HCT116 (cell line): ENCODE measurements around the gene IQGAP2. TPM values are rescaled to one million over a fixed set of nuclear protein-coding genes. Genes with fewer than 3 reads are reported as not detected.

Source experiments
- ATAC-seq: fragments of 200-7000 bp; cut with Tn5 transposase; 2 replicates; pipeline ENCODE4 v1.9.1; 2020; ENCODE audit warnings: mild to moderate bottlenecking, moderate library complexity
- BruUV-seq: library from RNA; stranded (reverse); fragments of 400-500 nt; replicated peaks from 2 replicates; lab custom pipeline; 2021; lab: Mats Ljungman, UMichigan
- CTCF ChIA-PET: fragments of 300-600 bp; sonication (Branson Sonifier 250); formaldehyde crosslinking; loops from one replicate; lab custom pipeline; 2021; ENCODE audit warnings: antibody characterized with exemption; lab: Charles Lee
- POLR2A ChIA-PET: fragments of 300-600, 350-600 bp; sonication (Branson Sonifier 250); formaldehyde crosslinking; loops from one replicate; lab custom pipeline; 2021; ENCODE audit warnings: antibody characterized with exemption; lab: Charles Lee
- RAD21 ChIA-PET, 2 experiments: fragments of 300-600 bp; sonication (Branson Sonifier 250); formaldehyde crosslinking; loops; one replicate each; lab custom pipeline; 2023; ENCODE audit warnings: low total read pairs in 2 of 2; ENCODE audit not compliant: uncharacterized antibody in 2 of 2, unreplicated experiment in 2 of 2, low non-redundant PET in 1 of 2; lab: Charles Lee
- DNase-seq: peaks from one replicate; pipeline ENCODE4 v3.0.0-alpha.2; 2010; ENCODE audit warnings: low read depth, low spot score
- H2AFZ ChIP-seq: fragments of 200-600 bp; shearing (Covaris generic), sonication (generic); 2 replicates; pipeline ENCODE4 v1.6.1; 2017; ENCODE audit warnings: low read depth, mixed run types, mixed read lengths, antibody characterized with exemption, low read length; ENCODE audit not compliant: poor library complexity, severe bottlenecking
- H3K27ac ChIP-seq: 2 replicates; pipeline ENCODE4 v1.5.1; 2012; ENCODE audit warnings: low read depth, low read length
- H3K27me3 ChIP-seq: fragments of 200-600 bp; sonication (generic); 2 replicates; pipeline ENCODE4 v1.6.1; 2016; ENCODE audit warnings: mixed run types, low read length, mixed read lengths; ENCODE audit not compliant: insufficient read depth
- H3K36me3 ChIP-seq, 2 experiments: fragments of 200-500 bp in 1 of 2; fragments of 200-600 bp in 1 of 2; sonication (Bioruptor generic) in 1 of 2; sonication (generic) in 1 of 2; 2 replicates each; pipeline versions ENCODE4 v1.5.1 to v1.6.1; 2014 to 2016; ENCODE audit warnings: low read length in 2 of 2, inconsistent platforms in 1 of 2, mixed read lengths in 1 of 2, mixed run types in 1 of 2; ENCODE audit not compliant: insufficient read depth in 2 of 2, control insufficient read depth in 1 of 2
- H3K4me1 ChIP-seq, 2 experiments: fragments of 200-600 bp in 1 of 2; sonication (generic) in 1 of 2; 2 replicates each; pipeline versions ENCODE4 v1.5.1 to v1.6.1; 2012 to 2017; ENCODE audit warnings: low read length in 2 of 2, inconsistent platforms in 1 of 2, mild to moderate bottlenecking in 1 of 2, mixed read lengths in 1 of 2, mixed run types in 1 of 2, moderate library complexity in 1 of 2; ENCODE audit not compliant: insufficient read depth in 2 of 2, control insufficient read depth in 1 of 2
- H3K4me2 ChIP-seq: fragments of 200-600 bp; sonication (generic); 2 replicates; pipeline ENCODE4 v1.6.1; 2017; ENCODE audit warnings: mixed run types, low read length, mixed read lengths
- H3K4me3 ChIP-seq, 2 experiments: fragments of 200-600 bp in 1 of 2; sonication (generic) in 1 of 2; replicated peaks in 1 of 2; 2 replicates each; pipeline ENCODE4 v1.5.1; 2011 to 2016; ENCODE audit warnings: low read length in 2 of 2, control low read depth in 1 of 2, low read depth in 1 of 2, mild to moderate bottlenecking in 1 of 2, mixed read lengths in 1 of 2, mixed run types in 1 of 2
- H3K79me2 ChIP-seq: fragments of 200-600 bp; sonication (generic); 2 replicates; pipeline ENCODE4 v1.6.1; 2017; ENCODE audit warnings: mild to moderate bottlenecking, mixed run types, low read length, moderate library complexity, mixed read lengths; ENCODE audit not compliant: insufficient read depth
- H3K9ac ChIP-seq: fragments of 200-600 bp; sonication (generic); 2 replicates; pipeline ENCODE4 v1.6.1; 2016; ENCODE audit warnings: low read length, mixed read lengths
- H3K9me2 ChIP-seq: fragments of 200-600 bp; sonication (generic), shearing (Covaris generic); 2 replicates; pipeline ENCODE4 v1.6.1; 2017; ENCODE audit warnings: mixed run types, mild to moderate bottlenecking, moderate library complexity; ENCODE audit not compliant: insufficient read depth
- H3K9me3 ChIP-seq, 2 experiments: fragments of 200-500 bp in 1 of 2; fragments of 200-600 bp in 1 of 2; sonication (Bioruptor generic) in 1 of 2; sonication (generic) in 1 of 2; 2 replicates each; pipeline ENCODE4 v1.6.1; 2014 to 2017; ENCODE audit warnings: low read length in 2 of 2, mixed read lengths in 2 of 2, inconsistent platforms in 1 of 2, low read depth in 1 of 2, mild to moderate bottlenecking in 1 of 2, mixed run types in 1 of 2, moderate library complexity in 1 of 2; ENCODE audit not compliant: control insufficient read depth in 1 of 2, insufficient read depth in 1 of 2
- H4K20me1 ChIP-seq: fragments of 200-600 bp; sonication (generic), shearing (Covaris generic); 2 replicates; pipeline ENCODE4 v1.6.1; 2017; ENCODE audit warnings: mixed run types, mild to moderate bottlenecking, moderate library complexity; ENCODE audit not compliant: insufficient read depth
- ATF3 ChIP-seq: IDR thresholded peaks from 2 replicates; pipeline ENCODE4 v1.6.1; 2012
- EGR1 ChIP-seq: IDR thresholded peaks from 2 replicates; pipeline ENCODE4 v1.6.1; 2012; ENCODE audit warnings: low read depth
- ELF1 ChIP-seq: IDR thresholded peaks from 2 replicates; pipeline ENCODE4 v1.6.1; 2012; ENCODE audit warnings: low read depth, borderline replicate concordance
- EZH2 ChIP-seq: fragments of 200-600 bp; sonication (generic); IDR thresholded peaks from 2 replicates; pipeline ENCODE4 v1.6.1; 2017; ENCODE audit warnings: antibody characterized with exemption, mixed run types
- FOSL1 ChIP-seq: IDR thresholded peaks from 2 replicates; pipeline ENCODE4 v1.6.1; 2012; ENCODE audit warnings: low read depth
- JUND ChIP-seq: IDR thresholded peaks from 2 replicates; pipeline ENCODE4 v1.6.1; 2012
- POLR2A ChIP-seq: IDR thresholded peaks from 2 replicates; pipeline ENCODE4 v1.7.0; 2011; ENCODE audit warnings: borderline replicate concordance; ENCODE audit not compliant: insufficient read depth, insufficient read length; ENCODE audit errors: extremely low read depth
- POLR2AphosphoS5 ChIP-seq: IDR thresholded peaks from 2 replicates; pipeline ENCODE4 v1.6.1; 2011; ENCODE audit warnings: mild to moderate bottlenecking, low read depth, low read length, moderate library complexity
- REST ChIP-seq: IDR thresholded peaks from 2 replicates; pipeline ENCODE4 v1.6.1; 2012; ENCODE audit warnings: low read depth
- SIN3A ChIP-seq: IDR thresholded peaks from 2 replicates; pipeline ENCODE4 v1.6.1; 2012; ENCODE audit warnings: low read depth
- SP1 ChIP-seq: IDR thresholded peaks from 2 replicates; pipeline ENCODE4 v1.6.1; 2012; ENCODE audit warnings: low read depth
- TCF7L2 ChIP-seq: IDR thresholded peaks from 2 replicates; pipeline ENCODE4 v1.7.0; 2011; ENCODE audit warnings: borderline replicate concordance, inconsistent platforms; ENCODE audit not compliant: insufficient read depth, insufficient read length; ENCODE audit errors: extremely low read depth
- YY1 ChIP-seq: IDR thresholded peaks from 2 replicates; pipeline ENCODE4 v1.6.1; 2011; ENCODE audit warnings: low read length, low read depth, moderate library complexity, mild to moderate bottlenecking; ENCODE audit not compliant: insufficient replicate concordance; ENCODE audit errors: extremely low read depth
- ZNF274 ChIP-seq: fragments of 200-500 bp; sonication (Bioruptor generic); IDR thresholded peaks from 2 replicates; pipeline ENCODE4 v1.6.1; 2014; ENCODE audit warnings: mild to moderate bottlenecking, low read depth, low read length, inconsistent platforms
- intact Hi-C: fragments of 100-400 bp; cut with micrococcal nuclease; formaldehyde crosslinking; loops from 2 replicates; pipeline ENCODE4 v1.10.0; 2022
- total RNA-seq: library from RNA; stranded (reverse); gene quantifications from one replicate; pipeline ENCODE4 v1.2.1, GENCODE V29; 2021; ENCODE audit not compliant: unreplicated experiment
- TF ChIP-seq, protein P1 (sequence below): IDR thresholded peaks from 2 replicates; pipeline ENCODE4 v1.6.1; 2012

The IQGAP2 gene
- total RNA-seq, 1 experiment from 2014 or later = 2.0 TPM

DNA sequence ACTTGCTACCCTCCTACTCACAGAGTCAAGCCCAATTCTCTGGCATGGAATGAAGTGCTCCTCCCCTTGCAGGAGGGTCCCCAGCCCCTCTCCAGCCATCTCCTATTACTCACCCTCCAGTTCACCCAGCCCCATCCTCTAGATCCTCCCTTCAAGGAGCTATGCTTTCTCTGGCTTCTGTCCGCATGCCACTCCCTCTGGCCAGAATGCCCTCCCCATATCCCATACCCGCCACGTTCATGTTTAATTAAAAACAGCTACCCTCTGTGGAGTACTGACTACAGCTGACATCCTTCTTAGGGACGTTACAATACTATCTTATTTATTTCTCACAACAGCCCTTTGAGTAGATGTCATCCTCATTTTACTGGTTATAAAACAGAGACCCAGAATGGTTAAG is 315.8 kb downstream of the IQGAP2 start (continued):
- TF ChIP-seq ATF3 (no peak), JUND (no peak), ELF1 (no peak), EZH2 (no peak), SIN3A (no peak)

DNA sequence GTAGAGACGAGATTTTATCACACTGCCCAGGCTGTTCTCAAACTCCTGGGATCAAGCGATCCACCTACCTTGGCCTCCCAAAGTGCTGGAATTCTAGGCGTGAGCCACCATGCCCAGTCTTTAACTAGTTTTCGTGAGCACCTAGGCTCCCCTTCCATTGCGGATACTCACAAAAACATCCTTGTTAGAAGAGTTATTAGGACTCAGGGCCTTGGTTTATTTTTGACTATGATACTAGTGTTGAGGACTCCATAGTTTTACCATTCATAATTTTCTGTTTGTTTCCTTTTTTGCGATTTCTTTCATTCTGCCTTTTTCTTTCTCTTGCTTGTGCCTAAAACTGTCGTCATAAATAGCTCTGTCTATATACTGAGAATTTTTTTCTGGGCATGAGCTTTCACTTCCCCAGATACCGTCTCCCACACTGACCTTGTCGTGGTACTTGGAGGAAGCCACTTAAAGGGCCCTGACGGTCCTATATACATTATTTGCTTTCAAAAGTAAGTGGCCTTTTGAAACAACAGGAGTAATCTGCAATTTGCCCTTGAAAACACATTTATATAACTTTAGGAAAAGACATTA is 318.0 kb downstream of the IQGAP2 start:
- no peak overlapping the region for H3K27ac ChIP-seq
- CTCF ChIA-PET = no interaction called here

More for the DNA sequence above, 318.0 kb downstream of the IQGAP2 start:
- ChIA-PET RAD21 (no interaction called here), POLR2A (no interaction called here)
- no peaks in the 10 kb centered on the region for H3K36me3 ChIP-seq
- ATAC-seq (no peak), DNase-seq (no peak)
- H3K4me2 ChIP-seq = no peak overlapping the region
- BruUV-seq = no TSS peak
- no peaks in the 10 kb centered on the region for H3K27me3 ChIP-seq
- intact Hi-C loops = no loop called here
- no peaks in the 10 kb centered on the region for H3K9me3 ChIP-seq
- TF ChIP-seq POLR2A (no peak), REST (no peak), POLR2AphosphoS5 (no peak), TCF7L2 (no peak), SIN3A (no peak), JUND (no peak), SP1 (no peak), FOSL1 (no peak), ATF3 (no peak), ZNF274 (no peak), EGR1 (no peak), EZH2 (no peak), YY1 (no peak)
- TF ChIP-seq, protein P1, sequence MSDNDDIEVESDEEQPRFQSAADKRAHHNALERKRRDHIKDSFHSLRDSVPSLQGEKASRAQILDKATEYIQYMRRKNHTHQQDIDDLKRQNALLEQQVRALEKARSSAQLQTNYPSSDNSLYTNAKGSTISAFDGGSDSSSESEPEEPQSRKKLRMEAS = no peak
- no peak overlapping the region for H3K4me3 ChIP-seq
- peaks cover 2 to 17% of the 10 kb centered on the region in 2 experiments; a peak in 3 of 4 replicates for H3K4me1 ChIP-seq
- H4K20me1 ChIP-seq = no peaks in the 10 kb centered on the region
- peaks cover 23% of the 10 kb centered on the region for H3K79me2 ChIP-seq
- no peak overlapping the region for H3K9ac ChIP-seq
- H2AFZ ChIP-seq = no peak overlapping the region
- H3K9me2 ChIP-seq = no peaks in the 10 kb centered on the region
